ENCODE measurements around the gene AGBL2. TPM values are rescaled to one million over a fixed set of nuclear protein-coding genes. Genes with fewer than 3 reads are reported as not detected.

Gene AGBL2
- total RNA-seq, 4 donors from 2014 or later, result not detected

- Histone ChIP-seq H3K36me3 (no peaks in the 10 kb centered on the region), H3K9me3 (no peaks in the 10 kb centered on the region), H3K4me3 (no peak overlapping the region), H3K27ac (no peak overlapping the region), H3K4me1 (peaks cover 0 to 8% of the 10 kb centered on the region in 2 donors), H3K27me3 (no peaks in the 10 kb centered on the region)
- intact Hi-C loops (cut with DNase I; ENCODE audit: low total_unique reads) (no loop called here), in situ Hi-C loops (cut with MboI; ENCODE audit: low sequenced_read_pairs in 4 of 4) (no loop called here)
- DNase-seq, result no peak
- ATAC-seq, result no peak
- TF ChIP-seq POLR2A (IDR thresholded peaks at IDR 0.05), result no peak
- TF ChIP-seq, protein P1, sequence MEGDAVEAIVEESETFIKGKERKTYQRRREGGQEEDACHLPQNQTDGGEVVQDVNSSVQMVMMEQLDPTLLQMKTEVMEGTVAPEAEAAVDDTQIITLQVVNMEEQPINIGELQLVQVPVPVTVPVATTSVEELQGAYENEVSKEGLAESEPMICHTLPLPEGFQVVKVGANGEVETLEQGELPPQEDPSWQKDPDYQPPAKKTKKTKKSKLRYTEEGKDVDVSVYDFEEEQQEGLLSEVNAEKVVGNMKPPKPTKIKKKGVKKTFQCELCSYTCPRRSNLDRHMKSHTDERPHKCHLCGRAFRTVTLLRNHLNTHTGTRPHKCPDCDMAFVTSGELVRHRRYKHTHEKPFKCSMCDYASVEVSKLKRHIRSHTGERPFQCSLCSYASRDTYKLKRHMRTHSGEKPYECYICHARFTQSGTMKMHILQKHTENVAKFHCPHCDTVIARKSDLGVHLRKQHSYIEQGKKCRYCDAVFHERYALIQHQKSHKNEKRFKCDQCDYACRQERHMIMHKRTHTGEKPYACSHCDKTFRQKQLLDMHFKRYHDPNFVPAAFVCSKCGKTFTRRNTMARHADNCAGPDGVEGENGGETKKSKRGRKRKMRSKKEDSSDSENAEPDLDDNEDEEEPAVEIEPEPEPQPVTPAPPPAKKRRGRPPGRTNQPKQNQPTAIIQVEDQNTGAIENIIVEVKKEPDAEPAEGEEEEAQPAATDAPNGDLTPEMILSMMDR (IDR thresholded peaks at IDR 0.05 in 4 of 5, conservative IDR thresholded peaks at IDR 0.05 in 1 of 5), result no peak
Measured at GRCh38 chr11:47609675-47610074, 105.5 kb downstream of the AGBL2 start.

Other genes starting within 250 kb of the AGBL2 start
- 100 to 1,000 TPM; 106 to 185 (median 136) TPM for gene CELF1, start 162.2 kb downstream of the AGBL2 start, total RNA-seq
- gene PTPMT1, start 149.8 kb downstream of the AGBL2 start, total RNA-seq, result 10 to 100 TPM; 58.2 to 87.9 (median 79.8) TPM
- gene KBTBD4, start 136.4 kb downstream of the AGBL2 start, total RNA-seq, result 10 to 100 TPM; 25.0 to 35.6 (median 30.4) TPM
- gene NDUFS3, start 136.3 kb downstream of the AGBL2 start, total RNA-seq, result 100 to 1,000 TPM; 143 to 240 (median 194) TPM
- not detected for gene FAM180B, start 128.7 kb downstream of the AGBL2 start, total RNA-seq
- under 1 TPM in 3 of 4 donors, not detected in 1; 0.62 to 0.71 (median 0.71) TPM for gene C1QTNF4, start 121.0 kb downstream of the AGBL2 start, total RNA-seq
- 100 to 1,000 TPM in 1 of 4 donors, 10 to 100 TPM in 3; 70.3 to 139 (median 85.6) TPM for gene MTCH2, start 72.8 kb downstream of the AGBL2 start, total RNA-seq
- gene FNBP4, start 52.0 kb upstream of the AGBL2 start, total RNA-seq, result 100 to 1,000 TPM in 1 of 4 donors, 10 to 100 TPM in 3; 24.7 to 108 (median 35.2) TPM
- gene NUP160, start 133.0 kb upstream of the AGBL2 start, total RNA-seq, result 10 to 100 TPM in 2 of 4 donors, 1 to 10 TPM in 2; 8.1 to 11.4 (median 9.9) TPM